Pancreas (tissue), 10 donors: ENCODE measurements around the gene EVX1. TPM values are rescaled to one million over a fixed set of nuclear protein-coding genes. Genes with fewer than 3 reads are reported as not detected.

ENCODE experiments used
- ATAC-seq, 4 donors: fragments of 200-7000 bp; cut with Tn5 transposase; one replicate each; pipeline versions ENCODE4 v1.8.0 to v1.9.1; 2020; ENCODE audit warnings: mild to moderate bottlenecking in 4 of 4, moderate library complexity in 4 of 4
- DNase-seq, 6 donors: peaks; one replicate each; pipeline ENCODE4 v3.0.0-alpha.2; 2020
- FAIRE-seq: peaks from 2 replicates; lab custom pipeline; 2012; peaks lifted over from hg19 to GRCh38; lab: Jason Lieb, UNC
- H3K27ac ChIP-seq, 4 donors: fragments of 200-600 bp; sonication (generic); 1 replicate in 3 of 4; 2 replicates in 1 of 4; pipeline versions ENCODE4 v1.5.0 to v1.8.0; 2020
- H3K27me3 ChIP-seq, 4 donors: fragments of 200-600 bp; one replicate each; pipeline ENCODE4 v1.8.0; 2021
- H3K36me3 ChIP-seq, 3 donors: fragments of 200-600 bp; sonication (generic) in 1 of 3; one replicate each; pipeline versions ENCODE4 v1.5.0 to v1.8.0; 2020 to 2021
- H3K4me1 ChIP-seq, 3 donors: fragments of 200-600 bp; one replicate each; pipeline ENCODE4 v1.8.0; 2021
- H3K4me3 ChIP-seq, 4 donors: fragments of 200-600 bp; sonication (generic) in 2 of 4; one replicate each; pipeline versions ENCODE4 v1.5.0 to v1.8.0; 2020 to 2021
- H3K9me3 ChIP-seq, 4 donors: fragments of 200-600 bp; one replicate each; pipeline ENCODE4 v1.8.0; 2021
- CTCF ChIP-seq, 4 donors: fragments of 200-600 bp; sonication (generic) in 3 of 4; IDR thresholded peaks; one replicate each; pipeline versions ENCODE4 v1.5.0 to v1.8.0; 2021; ENCODE audit warnings: antibody characterized with exemption in 4 of 4
- WGBS, 2 donors: extraction: QIAGEN DNeasy Blood & Tissue Kit; methylation state at CpG; one replicate each; pipeline ENCODE4 v1.1.7; 2013; 5-methylcytosine and 5-hydroxymethylcytosine counted together
- intact Hi-C, 3 donors: fragments of 100-400 bp; cut with DNase I; formaldehyde crosslinking; loops; one replicate each; pipeline versions ENCODE4 v1.11.1 to v1.14.2; 2022
- polyA plus RNA-seq, 2 donors: library from polyadenylated mRNA; stranded (reverse); fragments of 200-250 nt; gene quantifications; one replicate each; pipeline ENCODE4 v1.2.3, GENCODE V29; 2013
- total RNA-seq, 6 donors: library from RNA; stranded (reverse); fragmentation: NEBNext Ultra II Directional in 4 of 6; extraction: Animal tissue kit (Norgen Biotek cat#: 25700) in 4 of 6; gene quantifications; one replicate each; pipeline versions ENCODE4 v1.2.1 to v1.2.4, GENCODE V29; 2021 to 2023
- donor health status: healthy with polysubstance abuse.
- donor health status: DM: no; HTN: no; CAD: no; lungs with moderate emphysema.
- donor health status: DM: no; HTN: no; CAD: no.
- donor health status: control.
- donor health status: control.
- donor health status: Bipolar disorder and iron deficiency.
- donor health status: DM: yes; HTN: yes; CAD: no.
- donor health status: DM: no; HTN: no; CAD: no.
- donor health status: DM: no; HTN: no; CAD: no.
- donor health status: DM: yes; HTN: yes; CAD: no.

EVX1 gene
- total and polyA plus RNA-seq, 8 donors = 0.05 TPM; not detected in 7

- peak in 2 of 6 donors; percentile 69 to 76 for DNase-seq
- Histone ChIP-seq H3K36me3 (no peaks in the 10 kb centered on the region), H3K9me3 (no peaks in the 10 kb centered on the region), H3K27ac (no peak overlapping the region), H3K4me3 (peak overlapping the region in 2 of 4 donors; percentile 18 to 39), H3K27me3 (peaks cover 4 to 85% (median 29%) of the 10 kb centered on the region in 4 donors), H3K4me1 (peaks cover 0 to 16% (median 8%) of the 10 kb centered on the region in 3 donors)
- FAIRE-seq = no peak
- intact Hi-C loops = no loop called here
- ATAC-seq = peak; percentile 49 to 68 (median 64)
- TF ChIP-seq CTCF (IDR thresholded peaks at IDR 0.05) = no peak
- WGBS, 2 donors = 2 to 6% methylated on average over 80 to 90 of the region's 90 CpGs
These were observed 3.4 kb downstream of the EVX1 start for GRCh38 chr7:27245798-27246691.

GRCh38 chr7:27247000-27247399 lies 4.4 kb downstream of the EVX1 start:
- no peak for FAIRE-seq
- 59 to 65% methylated on average over 7 of the region's 7 CpGs for WGBS, 2 donors

GRCh38 chr7:27247452-27248426 lies 5.1 kb downstream of the EVX1 start:
- 36 to 39% methylated on average over 4 of the region's 4 CpGs for WGBS, 2 donors
- intact Hi-C loops = no loop called here
- Histone ChIP-seq H3K36me3 (no peaks in the 10 kb centered on the region), H3K27ac (no peak overlapping the region), H3K4me3 (no peak overlapping the region), H3K27me3 (peaks cover 4 to 81% (median 24%) of the 10 kb centered on the region in 4 donors), H3K4me1 (peaks cover 0 to 23% (median 8%) of the 10 kb centered on the region in 3 donors), H3K9me3 (no peaks in the 10 kb centered on the region)
- DNase-seq (no peak), ATAC-seq (no peak), FAIRE-seq (no peak)
- no peak for TF ChIP-seq CTCF (IDR thresholded peaks at IDR 0.05)

More at GRCh38 chr7:27247000-27247399, 4.4 kb downstream of the EVX1 start:
- Histone ChIP-seq H3K4me1 (peaks cover 0 to 24% (median 8%) of the 10 kb centered on the region in 3 donors), H3K9me3 (no peaks in the 10 kb centered on the region), H3K4me3 (no peak overlapping the region), H3K27ac (no peak overlapping the region), H3K36me3 (no peaks in the 10 kb centered on the region), H3K27me3 (peaks cover 4 to 85% (median 27%) of the 10 kb centered on the region in 4 donors)
- DNase-seq (no peak), ATAC-seq (no peak)
- no peak for TF ChIP-seq CTCF (IDR thresholded peaks at IDR 0.05)
- intact Hi-C loops = no loop called here

- DNase-seq (no peak), FAIRE-seq (no peak), ATAC-seq (no peak)
- Histone ChIP-seq H3K4me1 (peaks cover 0 to 23% (median 8%) of the 10 kb centered on the region in 3 donors), H3K27me3 (peaks cover 4 to 84% (median 24%) of the 10 kb centered on the region in 4 donors), H3K27ac (no peak overlapping the region), H3K4me3 (no peak overlapping the region), H3K9me3 (no peaks in the 10 kb centered on the region), H3K36me3 (no peaks in the 10 kb centered on the region)
- 50 to 53% methylated on average over 3 of the region's 3 CpGs for WGBS, 2 donors
- intact Hi-C loops = no loop called here
- TF ChIP-seq CTCF (IDR thresholded peaks at IDR 0.05) = no peak
These were observed 5.8 kb downstream of the EVX1 start for GRCh38 chr7:27248427-27248806.
